IPS-18a (cell line): ENCODE measurements around the gene ZNF181.
"Not testable (repeated sequence)": the region's sequence is repeated elsewhere in the genome, so short reads cannot be mapped to it uniquely, and the experiment has no call there.

Experiments used
- H3K27ac ChIP-seq: one replicate; pipeline ENCODE4 v1.5.1; 2013; ENCODE audit warnings: low read length
- H3K27me3 ChIP-seq: one replicate; pipeline ENCODE4 v1.6.1; 2013; ENCODE audit warnings: mild to moderate bottlenecking, low read length; ENCODE audit not compliant: control insufficient read depth, insufficient read depth
- H3K36me3 ChIP-seq: one replicate; pipeline ENCODE4 v1.6.1; 2013; ENCODE audit warnings: low read depth, low read length; ENCODE audit not compliant: control insufficient read depth
- H3K4me1 ChIP-seq: one replicate; pipeline ENCODE4 v1.6.1; 2013; ENCODE audit warnings: low read depth, low read length; ENCODE audit not compliant: control insufficient read depth
- H3K4me3 ChIP-seq: one replicate; pipeline ENCODE4 v1.5.1; 2013; ENCODE audit warnings: low read length
- H3K9ac ChIP-seq: one replicate; pipeline ENCODE4 v1.6.1; 2013; ENCODE audit warnings: mild to moderate bottlenecking, low read length, moderate library complexity
- H3K9me3 ChIP-seq: one replicate; pipeline ENCODE4 v1.6.1; 2013; ENCODE audit warnings: low read depth, low read length; ENCODE audit not compliant: control insufficient read depth

Gene ZNF181

DNA sequence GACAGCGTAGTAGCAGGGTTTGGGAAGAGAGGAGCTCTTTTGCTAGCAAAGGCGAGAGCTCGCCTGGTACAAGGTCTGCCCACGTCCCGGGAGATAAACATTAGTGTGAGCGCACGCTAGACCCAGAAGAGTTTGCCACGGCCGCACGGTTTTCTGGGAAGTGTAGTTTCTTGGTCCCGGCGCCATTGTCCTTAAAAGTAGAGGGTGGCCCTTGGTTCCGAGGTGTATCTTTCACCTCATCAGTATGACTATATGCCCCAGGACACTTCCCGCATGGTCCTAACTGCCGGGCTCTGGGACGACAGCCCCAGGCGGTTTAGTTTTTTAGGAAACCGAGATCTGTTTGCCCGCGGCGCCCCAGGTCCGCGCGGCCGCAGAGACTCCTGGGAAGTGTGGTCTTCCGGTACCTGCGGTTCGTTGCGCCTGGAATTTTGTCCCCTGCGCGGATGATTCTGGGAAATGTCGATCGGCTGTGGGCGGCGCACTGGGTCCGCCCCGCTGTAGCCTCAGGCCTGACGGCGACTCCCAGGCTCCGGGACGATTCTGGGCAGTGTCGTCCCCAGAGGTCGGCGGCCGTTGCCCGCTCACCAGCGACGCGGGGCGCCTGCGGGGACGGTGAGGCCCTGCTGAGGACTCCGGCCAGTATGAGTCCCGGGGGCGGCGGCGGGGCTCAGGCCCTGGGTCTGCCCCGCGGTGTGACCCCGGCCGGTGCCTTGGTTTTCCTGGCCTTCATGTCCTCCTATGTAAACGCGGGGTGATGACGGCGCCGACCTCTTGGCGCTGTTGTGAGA, at the start of gene ZNF181:
Gene ZNF181 (plus strand): TSS at position 498 of the 791 bp plus-strand sequence. CDS start 795 bp downstream, outside the sequence.
- Histone ChIP-seq H3K4me3 (peak within 1 kb of the TSS; percentile 88), H3K27me3 (no peaks in the 10 kb centered on the region), H3K27ac (peak within 1 kb of the TSS; percentile 74), H3K9ac (peak within 1 kb of the TSS; percentile 77), H3K9me3 (no peaks in the 10 kb centered on the region), H3K4me1 (peaks cover 9% of the 10 kb centered on the region), H3K36me3 (no peaks in the 10 kb centered on the region)

DNA sequence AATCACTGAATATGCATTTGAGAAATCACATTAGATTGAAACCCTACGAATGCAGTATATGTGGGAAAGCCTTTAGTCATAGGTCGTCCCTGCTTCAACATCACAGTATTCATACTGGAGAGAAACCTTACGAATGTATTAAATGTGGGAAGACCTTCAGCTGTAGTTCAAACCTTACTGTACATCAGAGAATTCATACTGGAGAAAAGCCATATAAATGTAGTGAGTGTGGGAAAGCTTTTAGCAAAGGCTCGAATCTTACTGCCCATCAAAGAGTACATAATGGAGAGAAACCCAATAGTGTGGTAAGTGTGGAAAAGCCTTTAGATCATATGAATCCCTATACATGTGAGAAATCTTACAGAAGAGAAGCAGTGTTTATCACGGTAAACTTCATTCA, 48.8 kb upstream of the ZNF181 start:
- not testable (repeated sequence) for H3K27me3 ChIP-seq, H3K4me3 ChIP-seq, H3K4me1 ChIP-seq, H3K9ac ChIP-seq, H3K27ac ChIP-seq, H3K9me3 ChIP-seq
- H3K36me3 ChIP-seq = peaks cover 28% of the 10 kb centered on the region

DNA sequence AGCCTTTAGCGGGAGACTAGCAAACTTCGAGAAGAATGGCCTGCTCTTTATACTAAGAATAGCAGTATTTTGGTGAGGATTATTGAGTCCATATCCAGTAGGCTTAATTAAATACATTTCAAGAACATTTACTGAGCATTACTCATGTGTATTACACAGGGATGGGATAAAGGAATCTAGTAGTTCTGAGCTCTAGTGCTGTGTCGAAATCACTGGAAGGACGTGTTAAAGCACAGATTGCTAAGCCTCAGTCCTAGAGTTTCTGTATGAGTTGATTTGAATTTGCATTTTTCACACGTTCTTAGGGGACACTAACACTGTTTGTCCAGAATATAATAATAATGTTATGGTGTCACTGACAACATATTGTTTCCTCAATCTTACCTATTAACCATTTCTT, 47.6 kb upstream of the ZNF181 start:
- Histone ChIP-seq H3K27me3 (no peaks in the 10 kb centered on the region), H3K36me3 (peaks cover 26% of the 10 kb centered on the region), H3K9ac (no peak overlapping the region), H3K4me3 (no peak overlapping the region), H3K9me3 (peaks cover 9% of the 10 kb centered on the region), H3K4me1 (no peaks in the 10 kb centered on the region), H3K27ac (no peak overlapping the region)

DNA sequence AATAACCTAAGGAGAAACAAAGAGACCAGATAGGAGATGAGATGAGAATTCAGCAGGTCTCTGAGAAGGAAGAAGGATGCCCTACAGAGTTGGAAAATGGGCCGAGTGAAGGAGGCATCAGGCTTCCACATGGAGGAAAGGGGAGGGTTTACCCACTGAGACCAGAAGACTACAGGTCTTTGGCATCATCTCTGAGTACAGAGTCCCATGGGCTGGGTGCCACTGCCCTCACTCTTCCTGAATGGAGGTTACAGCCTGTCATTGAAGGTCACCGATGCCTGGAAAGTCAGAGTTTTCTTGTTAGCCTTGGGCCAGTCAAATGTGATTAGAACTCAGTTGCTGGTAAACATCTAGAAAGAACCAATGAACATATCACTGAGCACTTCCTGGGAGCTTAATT, 46.7 kb upstream of the ZNF181 start:
- peaks cover 9% of the 10 kb centered on the region for H3K9me3 ChIP-seq
- H3K27ac ChIP-seq = no peak overlapping the region

DNA sequence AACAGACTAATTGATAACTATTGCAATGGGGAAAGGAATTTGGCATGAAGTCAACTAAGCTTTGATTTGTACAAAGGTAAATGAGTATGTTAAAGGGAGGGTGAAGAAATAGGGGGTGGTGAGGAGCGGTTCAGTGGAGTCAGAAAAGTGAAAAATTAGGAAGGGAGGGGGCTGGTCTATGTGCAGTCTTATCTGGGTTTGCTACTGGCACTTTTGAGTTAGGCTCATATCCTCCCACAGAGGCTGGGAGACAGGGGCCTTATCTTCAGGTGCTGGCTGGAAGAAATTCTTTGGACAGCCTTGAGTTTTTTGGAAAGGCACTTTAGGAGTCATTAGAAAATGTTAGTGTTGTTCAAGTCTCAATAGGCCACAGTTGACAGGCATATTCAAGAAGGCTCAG, 45.5 kb upstream of the ZNF181 start:
- H3K9me3 ChIP-seq = peaks cover 3% of the 10 kb centered on the region
- H3K27ac ChIP-seq = no peak overlapping the region
- no peak overlapping the region for H3K9ac ChIP-seq
- peaks cover 10% of the 10 kb centered on the region for H3K36me3 ChIP-seq
- H3K4me3 ChIP-seq = no peak overlapping the region
- H3K27me3 ChIP-seq = no peaks in the 10 kb centered on the region
- no peaks in the 10 kb centered on the region for H3K4me1 ChIP-seq

More for the DNA sequence above, 46.7 kb upstream of the ZNF181 start:
- H3K27me3 ChIP-seq = no peaks in the 10 kb centered on the region
- no peak overlapping the region for H3K9ac ChIP-seq
- H3K4me3 ChIP-seq = no peak overlapping the region
- H3K4me1 ChIP-seq = no peaks in the 10 kb centered on the region
- H3K36me3 ChIP-seq = peaks cover 19% of the 10 kb centered on the region

DNA sequence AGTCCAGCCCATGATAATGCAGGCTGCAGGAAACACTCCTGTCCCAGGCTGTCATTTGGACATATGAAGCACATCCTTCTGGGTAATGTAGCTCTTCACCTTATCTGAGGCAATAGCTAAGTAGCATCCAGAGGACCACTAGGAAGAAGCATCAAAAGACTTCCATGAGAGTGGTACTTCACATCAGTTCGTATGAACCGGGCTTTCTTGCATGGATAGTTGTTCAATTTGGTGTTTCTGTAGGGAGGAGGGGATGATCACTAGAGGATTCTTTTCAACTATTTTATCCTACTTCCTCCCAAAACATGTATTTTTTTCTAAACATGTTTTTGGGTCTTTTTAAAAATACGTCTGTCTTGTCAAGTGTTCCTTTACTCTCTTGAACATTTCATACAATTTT, 43.7 kb upstream of the ZNF181 start:
- H3K4me3 ChIP-seq = no peak overlapping the region
- H3K36me3 ChIP-seq = no peaks in the 10 kb centered on the region
- no peaks in the 10 kb centered on the region for H3K4me1 ChIP-seq
- H3K9ac ChIP-seq = no peak overlapping the region
- H3K9me3 ChIP-seq = peaks cover 3% of the 10 kb centered on the region
- H3K27me3 ChIP-seq = no peaks in the 10 kb centered on the region
- H3K27ac ChIP-seq = no peak overlapping the region

DNA sequence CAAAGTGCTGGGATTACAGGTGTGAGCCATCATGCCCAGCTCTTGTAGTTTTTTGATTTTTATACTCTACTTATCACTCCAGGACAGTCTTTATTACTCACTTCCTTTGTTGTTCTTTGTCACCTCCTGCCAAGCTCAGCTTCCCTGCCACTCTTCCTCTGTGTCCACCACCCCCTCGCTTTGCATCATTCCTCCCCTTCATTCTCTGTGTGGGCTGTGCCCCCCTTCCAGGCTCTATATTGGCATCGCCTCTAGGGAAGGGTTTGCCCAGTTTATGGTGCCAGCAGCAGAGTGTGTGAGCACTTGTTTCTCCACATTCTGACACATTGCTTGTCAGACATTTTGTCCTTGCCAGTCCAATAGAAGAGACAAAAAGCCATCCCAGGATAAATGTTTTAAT, 41.5 kb upstream of the ZNF181 start:
- Histone ChIP-seq H3K27me3 (no peaks in the 10 kb centered on the region), H3K4me1 (no peaks in the 10 kb centered on the region), H3K36me3 (no peaks in the 10 kb centered on the region), H3K9ac (no peak overlapping the region), H3K9me3 (no peaks in the 10 kb centered on the region), H3K4me3 (no peak overlapping the region), H3K27ac (no peak overlapping the region)

DNA sequence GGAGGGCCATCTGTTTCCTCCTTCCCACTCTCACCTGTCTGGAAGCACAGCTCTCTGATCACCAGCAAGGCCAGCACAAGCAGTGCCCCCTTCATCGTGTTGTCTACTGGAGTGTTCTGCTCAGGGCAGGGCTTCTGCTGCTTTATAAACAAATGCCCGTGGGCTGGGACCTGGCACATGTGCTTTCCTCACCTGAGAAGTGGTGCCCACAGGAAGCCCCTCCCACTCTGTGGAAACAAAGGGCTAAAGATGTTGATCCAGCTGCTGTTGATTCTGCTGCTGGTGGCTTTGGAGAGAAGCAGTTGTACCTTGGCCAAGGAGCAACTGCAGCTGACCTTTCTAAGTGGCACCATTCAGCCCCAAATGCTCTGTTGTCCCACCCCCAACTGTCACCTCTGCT, 26.4 kb upstream of the ZNF181 start:
- no peaks in the 10 kb centered on the region for H3K36me3 ChIP-seq
- no peaks in the 10 kb centered on the region for H3K27me3 ChIP-seq
- no peak overlapping the region for H3K4me3 ChIP-seq
- no peak overlapping the region for H3K9ac ChIP-seq
- no peak overlapping the region for H3K27ac ChIP-seq
- H3K9me3 ChIP-seq = peaks cover 4% of the 10 kb centered on the region
- H3K4me1 ChIP-seq = no peaks in the 10 kb centered on the region

DNA sequence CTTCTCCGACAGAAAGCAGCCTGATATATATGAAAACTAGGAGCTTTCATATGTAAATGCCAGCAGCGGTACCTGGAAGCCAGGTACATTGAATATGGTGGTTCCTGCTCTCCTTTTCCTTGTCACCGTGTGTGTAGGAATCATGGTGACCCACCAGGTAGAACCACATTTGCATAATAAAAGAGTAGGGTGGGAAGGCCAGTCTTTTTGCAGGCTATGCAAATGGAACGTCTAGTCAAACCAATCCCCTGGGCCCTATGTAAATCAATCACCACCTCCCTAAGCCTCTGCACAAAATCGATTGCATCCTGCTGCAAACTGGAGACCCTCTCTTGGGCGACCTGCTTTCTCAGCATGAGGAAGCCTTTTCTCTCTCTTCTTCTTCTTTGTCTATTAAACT, 22.2 kb upstream of the ZNF181 start:
- Histone ChIP-seq H3K9ac (no peak overlapping the region), H3K4me3 (no peak overlapping the region), H3K36me3 (no peaks in the 10 kb centered on the region), H3K27me3 (no peaks in the 10 kb centered on the region), H3K4me1 (no peaks in the 10 kb centered on the region), H3K9me3 (peaks cover 32% of the 10 kb centered on the region), H3K27ac (no peak overlapping the region)

DNA sequence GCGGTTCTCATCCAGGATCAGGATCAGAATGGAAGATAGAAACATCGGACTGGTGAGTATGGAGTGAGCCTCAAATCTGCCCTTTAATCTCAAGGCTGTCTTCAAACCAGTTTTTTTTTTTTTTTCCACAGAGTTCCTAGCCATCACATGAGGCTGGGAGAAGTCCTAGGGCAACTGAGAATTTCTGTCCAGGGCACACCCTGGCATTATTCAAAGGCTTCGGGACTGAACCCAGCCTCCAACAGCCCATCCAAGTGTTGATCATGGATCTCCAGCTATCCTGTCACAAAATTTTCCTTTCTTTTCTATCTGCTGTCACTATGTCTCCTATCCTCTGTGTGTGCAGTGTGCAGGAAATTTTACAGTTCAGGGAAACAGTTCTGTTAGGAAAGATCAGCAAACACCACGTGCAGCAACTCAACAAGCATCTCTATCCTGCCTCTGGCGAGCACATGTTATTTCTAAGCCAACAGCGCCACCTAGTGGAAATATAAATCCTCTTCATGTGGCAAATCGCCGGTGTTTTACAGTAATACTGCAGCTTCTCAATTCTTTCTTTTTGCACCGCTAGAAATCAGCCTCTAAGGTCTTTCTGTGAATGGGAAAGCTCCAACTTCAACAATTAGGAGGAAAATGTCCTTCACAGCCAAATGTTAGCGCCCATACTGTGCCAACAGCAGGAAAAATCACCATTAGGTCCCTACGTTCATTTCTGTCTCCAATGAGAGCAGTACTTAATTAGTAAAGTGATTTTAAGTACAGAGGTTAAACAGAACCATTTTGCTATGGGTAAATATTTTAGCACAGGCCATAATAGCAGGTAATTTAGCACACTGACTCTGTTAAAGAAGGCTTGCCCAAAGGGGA, 21.4 kb upstream of the ZNF181 start:
- H3K4me1 ChIP-seq = no peaks in the 10 kb centered on the region
- H3K9ac ChIP-seq = no peak overlapping the region
- H3K36me3 ChIP-seq = no peaks in the 10 kb centered on the region
- no peaks in the 10 kb centered on the region for H3K27me3 ChIP-seq
- H3K4me3 ChIP-seq = no peak overlapping the region
- no peak overlapping the region for H3K27ac ChIP-seq
- H3K9me3 ChIP-seq = peaks cover 34% of the 10 kb centered on the region

DNA sequence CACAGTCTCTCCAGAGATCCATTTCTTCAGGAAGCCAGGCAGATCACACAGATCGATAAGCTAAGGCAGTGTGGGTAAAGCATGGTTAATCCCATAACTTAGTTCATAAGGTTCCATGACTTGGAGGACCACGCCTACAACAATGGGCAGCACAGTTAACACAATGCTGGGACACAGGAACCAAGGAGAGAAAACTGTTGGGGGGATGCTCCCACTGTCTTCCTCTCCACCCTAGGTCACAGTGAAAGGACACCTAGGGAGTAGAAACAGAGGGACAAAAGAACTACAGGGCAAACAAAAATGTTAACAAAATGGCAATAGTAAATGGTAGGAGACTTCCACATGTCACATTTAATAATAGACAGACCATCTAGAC, 20.8 kb upstream of the ZNF181 start:
- no peak overlapping the region for H3K27ac ChIP-seq
- H3K9ac ChIP-seq = no peak overlapping the region
- H3K9me3 ChIP-seq = peaks cover 39% of the 10 kb centered on the region
- H3K4me1 ChIP-seq = no peaks in the 10 kb centered on the region
- H3K36me3 ChIP-seq = no peaks in the 10 kb centered on the region
- H3K27me3 ChIP-seq = no peaks in the 10 kb centered on the region
- no peak overlapping the region for H3K4me3 ChIP-seq
